Epithelial cell of prostate (primary cell): Measurements from ENCODE around the gene HSPA9.
"Not testable (repeated sequence)": the region's sequence is repeated elsewhere in the genome, so short reads cannot be mapped to it uniquely, and the experiment has no call there.

ENCODE experiments used
- DNase-seq: peaks from one replicate; pipeline ENCODE4 v3.0.0-alpha.2; 2011; ENCODE audit warnings: low read depth, low spot score
- H3K27ac ChIP-seq: fragments of 450-650 bp; 2 replicates; pipeline ENCODE4 v1.5.1; 2017; ENCODE audit warnings: mild to moderate bottlenecking

Gene HSPA9

DNA sequence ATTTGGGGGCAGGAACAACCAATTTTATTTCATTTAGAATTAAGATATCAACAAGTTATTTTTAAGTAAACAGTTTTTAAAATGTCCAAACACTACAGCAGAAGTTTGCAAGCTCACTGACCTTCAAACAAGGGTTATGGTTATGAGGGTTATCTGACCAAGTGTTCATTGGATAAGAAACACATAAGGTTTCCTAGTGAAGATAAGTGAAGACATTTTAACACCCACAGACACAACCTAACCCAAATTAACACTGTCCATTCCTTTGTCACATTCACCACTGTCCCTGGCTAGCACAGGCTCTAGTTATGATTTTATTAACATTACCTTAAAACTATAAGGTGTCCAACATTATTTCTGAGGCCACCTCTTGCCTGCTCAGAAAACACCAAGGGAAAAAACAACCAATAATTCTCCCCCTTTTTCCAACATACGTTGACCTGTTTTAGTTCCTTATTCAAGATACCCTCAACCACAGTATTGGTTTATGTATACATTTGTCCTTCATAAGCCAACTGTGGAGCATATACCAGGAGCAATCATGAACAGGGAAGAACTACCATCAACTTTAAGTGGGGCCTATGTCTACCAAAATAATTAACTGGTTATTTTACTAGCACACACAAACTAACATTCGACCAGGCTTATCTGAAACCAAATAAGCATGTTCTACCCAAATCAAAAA, 36.1 kb downstream of the HSPA9 start:
- H3K27ac ChIP-seq: no peak overlapping the region
- no peak for DNase-seq

DNA sequence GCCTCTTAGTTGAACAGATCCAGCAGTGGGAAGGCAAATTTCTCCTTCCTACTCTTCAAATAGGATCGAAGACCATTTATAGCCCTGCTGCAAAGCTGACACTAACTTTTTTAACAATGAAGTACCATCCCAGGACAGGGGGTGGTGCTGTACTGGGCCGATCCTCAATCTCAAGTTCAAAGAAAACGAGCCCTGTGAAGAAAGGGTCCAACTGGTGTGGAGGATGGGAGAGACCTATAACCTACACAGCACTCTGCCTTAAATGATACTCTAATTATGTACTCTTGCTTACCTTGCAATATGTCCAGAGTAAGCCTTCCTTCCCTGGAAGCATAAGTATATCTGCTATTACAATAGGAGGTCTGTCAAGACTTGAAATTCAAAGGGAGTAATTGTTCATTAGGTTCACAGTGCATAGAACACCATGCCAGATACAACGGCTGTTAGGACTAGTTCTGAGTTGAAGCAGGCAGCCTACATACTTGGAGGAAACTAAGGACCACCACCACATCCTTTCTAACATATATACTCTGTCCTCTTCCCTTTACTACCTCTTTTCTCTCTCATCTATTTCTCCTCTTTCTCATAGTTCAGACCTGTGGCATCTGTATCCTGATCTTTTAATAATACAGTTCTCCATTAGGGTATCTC, 38.4 kb downstream of the HSPA9 start:
- H3K27ac ChIP-seq: no peak overlapping the region
- DNase-seq: no peak

DNA sequence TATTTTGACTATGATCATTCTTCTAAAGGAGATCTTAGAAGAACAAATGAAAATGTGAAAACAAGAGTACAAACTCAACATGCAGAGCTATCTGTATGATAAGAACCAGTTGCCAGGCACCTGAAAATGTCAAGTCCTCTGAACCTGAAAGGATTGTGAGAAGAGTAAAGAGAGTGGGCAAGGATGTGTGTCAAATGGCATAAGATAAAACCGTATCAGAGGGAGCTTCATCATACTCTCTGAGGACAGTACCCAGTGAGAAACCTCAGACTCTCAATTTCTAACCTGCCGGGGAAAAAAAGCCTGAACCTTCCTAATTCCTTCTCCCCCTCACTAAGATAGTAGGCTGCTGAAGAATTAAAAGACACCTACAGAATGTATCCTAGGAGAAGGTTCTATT, 39.0 kb downstream of the HSPA9 start:
- H3K27ac ChIP-seq: no peak overlapping the region
- no peak for DNase-seq

DNA sequence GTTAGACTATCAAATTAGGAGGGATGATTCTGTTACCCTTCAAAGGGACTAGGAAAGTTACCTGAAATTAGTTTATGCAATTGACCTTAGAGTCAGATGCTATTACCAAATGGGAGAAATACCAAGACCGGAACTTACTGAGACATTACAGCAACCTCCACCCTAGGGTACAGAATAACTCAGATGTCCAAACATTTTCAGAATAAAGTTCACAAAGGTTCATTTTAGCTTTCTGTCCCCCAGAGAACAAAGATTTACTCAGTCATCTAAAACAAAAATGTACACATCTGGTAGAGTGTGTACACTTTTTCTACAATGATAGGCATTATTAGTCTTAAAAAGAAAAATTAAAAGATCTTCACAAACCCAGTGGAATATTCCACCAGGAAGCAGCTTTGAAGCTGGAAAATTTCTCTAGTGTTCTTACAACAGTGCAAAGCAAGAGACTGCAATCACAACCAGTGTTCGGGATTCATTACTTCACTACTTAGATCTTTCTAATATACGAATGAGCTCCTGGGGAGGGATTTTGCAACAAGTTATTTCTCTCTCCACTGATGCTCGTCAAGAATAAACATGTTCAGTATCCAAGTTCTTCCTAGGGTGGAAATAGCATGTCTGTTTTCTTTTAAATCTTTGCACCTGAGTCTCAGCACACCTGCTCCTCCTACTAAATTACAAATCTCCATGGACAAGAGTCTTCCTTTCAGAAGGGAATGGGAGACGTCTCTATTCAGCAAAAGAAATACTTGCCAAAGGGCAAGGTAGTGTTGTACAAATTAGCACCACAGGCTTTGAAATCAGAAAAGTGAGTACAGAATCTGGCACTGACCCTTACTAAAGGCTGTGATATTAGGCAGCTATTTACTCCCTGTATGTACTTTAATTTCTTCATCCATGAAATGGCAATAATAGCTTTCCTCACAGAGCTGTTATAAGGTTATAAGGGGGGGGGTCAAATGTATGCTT, 40.9 kb downstream of the HSPA9 start:
- no peak overlapping the region for H3K27ac ChIP-seq
- DNase-seq: no peak

DNA sequence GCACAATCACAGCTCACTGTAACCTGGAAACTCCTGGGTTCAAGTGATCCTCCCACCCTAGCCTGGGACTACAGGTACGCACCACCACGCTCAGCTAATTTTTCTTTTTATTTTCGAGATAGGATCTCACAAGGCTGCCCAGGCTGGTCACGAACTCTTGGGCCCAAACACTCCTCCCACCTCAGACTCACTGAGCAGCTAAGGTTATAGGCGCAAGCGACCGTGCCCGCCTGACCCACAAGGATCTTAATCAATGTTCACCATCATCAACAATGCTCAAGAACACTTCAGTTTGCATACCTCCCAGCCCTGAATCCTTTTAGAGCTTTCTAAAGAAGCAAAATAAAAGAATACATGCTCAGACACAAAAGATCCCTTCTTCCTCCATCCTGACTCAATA, 45.4 kb downstream of the HSPA9 start:
- H3K27ac ChIP-seq: peak overlapping the region; percentile 11
- DNase-seq: no peak

DNA sequence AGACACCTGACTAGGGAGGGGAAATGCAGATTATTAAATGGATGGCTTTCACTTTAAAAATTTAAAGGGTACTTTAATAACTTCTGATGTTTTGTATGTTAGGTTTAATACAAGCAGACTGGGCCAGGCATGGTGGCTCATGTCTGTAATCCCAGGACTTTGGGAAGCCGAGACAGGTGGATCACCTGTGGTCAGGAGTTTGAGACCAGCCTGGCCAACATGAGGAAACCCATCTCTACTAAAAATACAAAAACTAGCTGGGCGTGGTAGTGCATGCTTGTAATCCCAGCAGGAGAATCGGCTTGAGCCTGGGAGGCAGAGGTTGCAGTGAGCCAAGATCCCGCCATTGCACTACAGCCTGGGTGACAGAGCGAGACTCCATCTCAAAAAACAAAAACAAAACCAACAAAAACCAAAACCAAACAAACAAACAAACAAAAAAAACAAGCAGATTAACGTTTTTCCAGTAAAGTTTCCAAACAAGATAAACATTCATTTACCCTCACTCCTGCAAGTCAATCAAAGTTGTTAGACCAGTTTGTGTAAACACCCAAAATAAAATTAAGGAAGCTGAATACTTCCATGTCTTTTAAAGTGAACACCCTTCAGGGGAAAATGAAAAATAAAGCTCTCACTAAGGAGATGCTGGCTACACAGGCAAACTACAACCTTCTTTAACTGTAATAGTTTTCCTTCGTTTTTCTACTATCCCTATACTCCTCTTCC, 46.3 kb downstream of the HSPA9 start:
- DNase-seq: no peak

DNA sequence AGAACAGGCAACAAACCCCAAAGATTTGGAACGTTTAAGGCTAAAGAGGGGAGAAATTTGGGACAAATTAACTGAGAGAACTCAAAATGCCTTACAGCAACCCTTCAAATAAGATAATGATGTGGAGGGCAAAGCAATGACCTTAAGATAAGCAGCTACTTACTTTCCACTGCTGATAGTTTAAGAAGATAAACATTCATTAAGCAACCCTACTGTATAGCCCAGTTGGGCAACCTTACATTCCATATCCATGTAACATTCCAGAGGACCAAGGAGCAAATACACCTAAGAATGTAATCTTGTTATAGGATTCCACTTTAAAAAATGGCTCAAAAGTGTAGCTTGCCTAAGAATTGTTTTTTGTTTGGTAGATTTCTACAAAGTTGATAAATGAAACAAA, 47.0 kb downstream of the HSPA9 start:
- no peak for DNase-seq
- peak overlapping the region; percentile 11 for H3K27ac ChIP-seq

More for the DNA sequence above, 46.3 kb downstream of the HSPA9 start:
- peak overlapping the region; percentile 11 for H3K27ac ChIP-seq

DNA sequence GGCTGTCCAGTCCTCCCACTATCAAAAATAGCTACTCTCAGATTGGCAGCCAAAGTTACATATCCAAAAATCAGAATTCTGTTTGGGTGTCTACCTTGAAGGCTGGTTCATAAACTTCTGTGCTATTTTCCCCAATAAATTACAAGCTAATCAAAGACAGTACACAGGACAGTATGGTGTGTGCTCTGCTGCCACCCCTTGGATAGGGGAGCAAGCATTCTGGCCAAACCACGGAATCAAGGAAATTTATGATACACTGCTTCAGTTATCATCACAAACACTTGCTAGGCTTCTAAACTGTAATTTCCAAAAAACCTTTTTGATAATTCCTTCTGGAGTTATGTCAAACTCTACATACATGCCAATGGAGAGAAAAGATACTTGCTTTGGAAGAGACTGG, 48.0 kb downstream of the HSPA9 start:
- peak overlapping the region; percentile 2 for H3K27ac ChIP-seq
- no peak for DNase-seq

DNA sequence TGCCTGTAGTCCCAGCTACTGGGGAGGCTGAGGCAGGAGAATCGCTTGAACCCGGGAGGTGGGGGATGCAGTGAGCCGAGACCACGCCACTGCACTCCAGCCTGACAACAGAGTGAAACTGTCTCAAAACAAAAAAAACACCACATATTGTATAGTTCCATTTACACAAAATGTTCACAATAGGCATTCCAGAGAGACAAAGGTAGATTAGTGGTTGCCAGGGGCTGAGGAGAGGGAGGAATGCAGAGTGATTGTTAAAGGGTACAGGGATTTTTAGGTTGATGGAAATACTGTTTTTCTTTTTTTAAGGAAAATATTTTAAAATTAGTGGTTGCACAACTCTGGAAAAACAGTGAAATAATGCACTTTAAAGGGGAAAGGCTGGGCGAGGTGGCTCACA, 51.8 kb downstream of the HSPA9 start:
- no peak overlapping the region for H3K27ac ChIP-seq
- DNase-seq: no peak

DNA sequence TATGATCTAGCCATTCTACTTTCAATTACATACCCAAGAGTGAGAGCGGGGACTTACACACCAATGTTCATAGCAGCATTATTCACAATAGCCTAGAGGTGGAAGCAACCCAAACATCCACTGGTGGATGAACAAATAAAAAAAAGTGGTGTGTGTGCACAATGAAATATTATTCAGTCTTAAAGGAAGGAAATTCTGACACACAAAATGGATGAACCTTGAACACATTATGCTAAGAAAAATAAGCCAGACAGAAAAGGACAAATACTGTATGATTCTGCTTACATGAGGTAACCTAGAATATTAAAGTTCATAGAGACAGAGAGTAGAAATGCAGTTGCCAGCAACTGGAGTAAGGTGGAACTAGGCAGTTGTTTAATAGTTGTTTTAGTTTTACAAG, 54.2 kb downstream of the HSPA9 start:
- no peak for DNase-seq
- no peak overlapping the region for H3K27ac ChIP-seq

DNA sequence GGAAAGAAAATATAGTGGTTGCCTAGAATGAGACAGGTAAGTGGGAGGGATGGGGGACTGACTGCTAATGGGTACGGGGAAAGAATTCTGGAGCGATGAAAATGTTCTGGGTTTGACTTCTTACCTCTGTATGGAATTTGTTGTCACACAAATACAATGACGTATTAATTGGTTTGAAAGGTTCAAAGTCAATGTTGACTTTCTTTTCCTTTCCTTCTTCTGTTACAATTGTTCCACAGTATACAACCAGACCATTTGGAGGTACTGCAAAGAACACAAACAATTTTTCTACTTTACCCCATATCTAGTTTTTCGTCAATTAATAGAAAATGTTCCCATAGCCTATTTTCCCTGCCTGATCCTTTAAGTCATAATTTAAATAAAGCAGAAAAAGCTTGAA, 57.8 kb downstream of the HSPA9 start:
- DNase-seq: no peak
- H3K27ac ChIP-seq: no peak overlapping the region

DNA sequence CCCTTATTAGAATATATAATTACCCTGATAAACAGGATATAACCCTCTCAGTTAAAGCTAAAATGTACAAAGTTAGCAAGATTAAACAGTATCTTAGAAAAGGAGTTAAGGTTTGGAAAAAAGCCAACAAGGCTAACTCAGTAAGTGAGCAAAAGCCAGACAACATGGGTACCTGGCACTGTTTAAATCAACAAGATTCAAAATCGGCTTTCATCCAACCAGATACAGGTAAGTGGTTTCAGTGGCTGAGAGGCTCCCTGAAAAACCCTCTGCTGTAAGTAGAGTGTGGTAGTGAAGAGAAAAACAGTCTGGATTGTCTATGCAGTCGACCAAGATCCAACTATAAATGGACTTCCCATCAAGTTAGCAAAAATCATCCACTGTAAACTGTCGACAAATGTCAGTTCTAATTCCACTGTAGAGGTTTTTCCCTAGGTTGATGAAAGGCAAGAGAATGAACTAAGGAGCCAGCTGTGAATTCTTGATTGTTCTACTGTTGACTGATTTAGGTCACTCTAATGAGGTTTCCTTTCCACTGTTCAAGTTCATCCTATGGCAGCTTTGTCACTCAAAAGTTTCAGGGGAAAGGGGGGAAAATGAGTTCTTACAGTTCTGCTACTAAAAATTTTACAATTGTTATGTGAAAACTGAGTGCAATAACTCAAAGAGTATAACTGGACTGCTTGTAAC, 59.5 kb downstream of the HSPA9 start:
- no peak overlapping the region for H3K27ac ChIP-seq
- DNase-seq: no peak

DNA sequence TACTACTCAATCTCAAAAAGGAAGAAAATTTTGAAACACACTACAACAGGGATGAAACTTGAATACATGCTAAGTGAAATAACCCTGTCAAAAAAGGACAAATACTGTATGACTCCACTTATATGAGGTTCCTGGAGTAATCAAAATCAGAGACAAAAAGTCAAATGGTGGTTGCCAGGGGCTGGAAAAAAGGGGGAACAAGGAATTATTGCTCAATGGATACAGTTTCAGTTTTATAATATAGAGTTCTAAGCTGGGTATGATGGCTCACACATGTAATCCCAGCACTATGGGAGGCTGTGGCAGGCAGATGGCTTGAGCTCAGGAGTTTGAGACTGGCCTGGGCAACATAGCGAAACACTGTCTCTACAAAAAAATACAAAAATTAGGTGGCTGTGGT, 61.2 kb downstream of the HSPA9 start:
- DNase-seq: no peak

DNA sequence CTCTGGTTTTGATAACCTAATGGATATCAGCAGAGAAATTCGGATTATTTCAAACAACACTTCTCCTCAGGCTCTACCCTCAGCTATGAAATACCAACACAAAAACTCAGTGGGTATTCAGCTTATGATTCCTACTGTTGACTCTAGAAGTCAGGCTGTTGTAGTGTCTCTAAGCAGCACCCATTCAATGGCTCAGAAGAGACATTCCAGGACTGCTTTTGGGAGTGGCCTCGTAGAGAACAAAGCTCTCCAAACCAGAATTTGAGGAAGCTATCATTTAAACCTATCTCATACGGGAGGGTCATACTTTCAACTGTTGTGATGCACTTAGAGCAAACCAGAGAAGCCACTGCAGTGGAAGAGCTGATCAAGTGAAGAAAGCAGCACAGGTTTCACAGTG, 66.2 kb downstream of the HSPA9 start:
- DNase-seq: no peak
- H3K27ac ChIP-seq: no peak overlapping the region

More for the DNA sequence above, 61.2 kb downstream of the HSPA9 start:
- no peak overlapping the region for H3K27ac ChIP-seq

DNA sequence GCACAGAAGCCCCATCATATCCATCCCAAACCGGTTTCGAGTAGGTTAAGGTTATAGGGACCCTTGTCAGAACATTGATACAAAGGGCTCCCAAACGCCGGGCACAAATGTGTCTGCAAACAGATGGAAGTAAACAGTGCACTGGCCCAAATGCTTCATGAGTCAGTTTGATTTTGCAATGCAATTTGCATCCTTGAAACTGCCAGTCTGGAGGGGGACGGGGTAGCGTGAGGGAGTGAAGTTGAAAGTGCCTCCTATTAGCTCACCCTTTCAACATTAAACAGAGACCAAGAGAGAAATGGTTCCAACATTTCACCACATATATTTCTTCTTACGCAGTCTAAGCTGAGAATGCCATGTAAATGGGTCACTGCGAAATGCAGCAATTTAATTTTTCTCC, 67.7 kb downstream of the HSPA9 start:
- not testable (repeated sequence) for DNase-seq, H3K27ac ChIP-seq

DNA sequence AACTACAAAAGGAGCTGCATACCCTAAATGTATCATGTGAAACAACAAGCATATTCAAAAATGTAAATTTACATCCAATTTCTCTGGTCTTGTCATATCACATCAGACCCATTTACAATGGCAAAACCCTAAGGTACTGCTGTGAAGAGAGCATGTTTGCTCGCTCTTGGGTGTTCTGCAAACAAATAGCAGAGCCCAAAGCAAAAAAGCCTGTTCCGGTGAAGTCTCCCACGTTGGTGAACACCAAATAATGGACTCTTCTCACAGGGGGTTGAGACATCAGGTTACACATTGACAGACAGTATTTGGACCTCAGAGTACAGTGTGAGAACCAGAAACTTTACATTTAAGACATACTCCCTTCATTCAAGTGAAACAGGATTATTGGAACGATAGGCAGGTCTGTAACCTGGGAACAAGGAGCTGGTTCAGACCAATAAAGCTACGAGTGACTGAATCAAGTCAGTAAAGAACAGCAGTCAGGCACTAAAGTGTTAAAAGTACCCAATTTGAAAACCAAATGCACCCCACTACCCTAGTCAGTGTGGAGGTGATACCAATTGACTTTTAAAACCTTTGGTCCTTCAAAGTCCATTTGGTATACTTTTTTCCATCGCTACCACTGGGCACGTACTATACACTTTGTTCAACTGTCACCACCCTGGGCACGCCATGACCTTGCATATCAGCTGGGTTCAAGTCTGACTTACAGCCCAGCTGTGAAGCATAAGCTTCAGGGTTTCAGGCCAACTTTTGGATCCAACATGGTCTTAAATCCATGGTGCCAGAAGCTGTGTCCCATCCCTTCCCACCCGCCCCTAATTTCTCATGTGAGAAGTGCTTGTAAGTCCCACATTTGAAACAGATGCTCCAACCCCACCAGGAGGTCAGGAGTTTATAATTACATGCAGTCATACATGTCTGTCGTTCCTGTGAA, 68.6 kb downstream of the HSPA9 start:
- no peak for DNase-seq

DNA sequence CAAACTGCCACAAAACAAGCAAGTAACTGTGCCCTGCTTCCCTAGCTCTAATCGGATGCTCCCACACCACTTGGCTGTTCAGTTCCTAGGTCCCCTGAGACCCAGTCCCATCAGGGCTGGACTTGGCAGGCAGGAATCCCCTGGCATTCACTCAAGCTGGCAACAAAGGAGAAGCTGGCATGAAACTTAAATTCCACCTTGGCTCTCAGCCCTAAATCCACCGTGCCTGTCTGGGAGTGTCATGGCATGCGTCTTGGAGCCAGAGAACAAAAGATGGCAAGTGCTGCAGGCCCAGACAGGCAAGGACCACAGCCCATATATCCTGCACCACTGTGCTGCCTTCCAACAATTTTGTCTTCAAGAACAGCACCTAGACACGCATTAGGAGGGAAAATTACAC, 70.4 kb downstream of the HSPA9 start:
- peak overlapping the region; percentile 81 for H3K27ac ChIP-seq
- DNase-seq: peak; percentile 90

More for the DNA sequence above, 68.6 kb downstream of the HSPA9 start:
- peak overlapping the region; percentile 81 for H3K27ac ChIP-seq
